ENCODE data around the gene DOCK11. TPM values are rescaled to one million over a fixed set of nuclear protein-coding genes. Genes with fewer than 3 reads are reported as not detected.

DOCK11 gene
- total and polyA plus RNA-seq, 2 of the 4 experiments (the other 2 are of a cell fraction) = 3.9 to 13.1 TPM

DNA sequence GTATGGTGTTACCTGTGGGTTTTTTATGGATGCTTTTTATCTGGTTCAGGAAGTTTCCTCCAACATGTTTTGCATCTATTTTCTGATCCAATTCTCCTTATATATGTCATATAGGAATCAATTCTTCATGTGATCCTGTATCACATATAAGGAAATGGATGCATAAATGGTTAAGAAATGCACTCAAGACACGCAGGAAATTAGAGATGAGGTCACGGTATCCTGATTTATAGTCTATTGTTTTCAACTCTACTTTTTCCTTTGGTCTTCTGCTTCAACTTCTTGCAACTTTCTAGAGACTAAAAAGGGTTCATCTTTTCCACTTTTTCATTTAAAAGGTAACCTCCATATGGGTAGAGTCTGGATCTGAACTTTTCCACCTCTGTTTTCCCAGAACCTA is 198.2 kb downstream of the DOCK11 start:
- no CpG with 5 or more reads among the region's 2 CpGs for WGBS, 2 experiments (ENCODE audit: extremely low coverage in 2 of 2, insufficient read length in 1 of 2)
- Histone ChIP-seq H3K9ac (ENCODE audit: low read depth, low read length) (no peak overlapping the region), H3K4ac (ENCODE audit: low read depth, low read length) (no peak overlapping the region), H3K56ac (ENCODE audit: extremely low read depth, insufficient read depth, low read length) (no peak overlapping the region), H2AFZ (replicated peaks; ENCODE audit: low read length, poor library complexity) (no peak overlapping the region), H3K4me3 (ENCODE audit: insufficient read depth, low read depth, low read length) (no peak overlapping the region), H2AK5ac (ENCODE audit: low read depth, low read length) (no peak overlapping the region), H4K5ac (ENCODE audit: low read depth, low read length) (no peak overlapping the region), H3K79me1 (ENCODE audit: low read depth in 1 of 2, low read length in 2 of 2) (no peaks in the 10 kb centered on the region), H4K8ac (ENCODE audit: low read depth in 2 of 2, low read length in 2 of 2) (no peak overlapping the region), H3K9me1 (ENCODE audit: insufficient read depth, low read length) (no peaks in the 10 kb centered on the region), H3K36me3 (ENCODE audit: control insufficient read depth, insufficient read depth, low read length) (no peaks in the 10 kb centered on the region), H3K27me3 (ENCODE audit: control insufficient read depth, insufficient read depth, low read length) (no peaks in the 10 kb centered on the region), H2BK120ac (ENCODE audit: low read depth, low read length) (no peak overlapping the region), H3K23ac (ENCODE audit: low read depth, low read length) (no peak overlapping the region), H2BK15ac (ENCODE audit: low read depth, low read length) (no peak overlapping the region), H2BK5ac (ENCODE audit: low read depth, low read length, poor library complexity, severe bottlenecking) (no peak overlapping the region), H3K9me3 (ENCODE audit: control insufficient read depth, insufficient read depth, low read length) (no peaks in the 10 kb centered on the region), H3K4me2 (ENCODE audit: low read depth, low read length) (no peak overlapping the region), H3K4me1 (ENCODE audit: control insufficient read depth, insufficient read depth, low read length) (peaks cover 1% of the 10 kb centered on the region; the same call in 1 of the 2 replicates), H3K18ac (ENCODE audit: low read depth, low read length) (no peak overlapping the region), H3K27ac (ENCODE audit: insufficient read depth, low read length) (no peak overlapping the region), H2BK20ac (ENCODE audit: low read depth, low read length) (no peak overlapping the region), H3K14ac (replicated peaks; ENCODE audit: low read depth, low read length) (no peak overlapping the region), H4K20me1 (ENCODE audit: insufficient read depth, low read length) (no peaks in the 10 kb centered on the region), H4K91ac (ENCODE audit: insufficient read depth, low read depth, low read length) (no peak overlapping the region; the same call in 1 of the 2 replicates), H2AK9ac (replicated peaks; ENCODE audit: low read depth, low read length, poor library complexity) (no peak overlapping the region)
- BruUV-seq (replicated peaks) = no TSS peak
- TF ChIP-seq CEBPB (IDR thresholded peaks at IDR 0.05; ENCODE audit: low read depth, low read length) = no peak
- TF ChIP-seq MAFK (IDR thresholded peaks at IDR 0.05; ENCODE audit: low read depth, low read length) = no peak
- TF ChIP-seq POLR2A (IDR thresholded peaks at IDR 0.05; ENCODE audit: low read depth, low read length) = no peak
- no peak for TF ChIP-seq MAZ (IDR thresholded peaks at IDR 0.05; ENCODE audit: borderline replicate concordance, low read depth, low read length)
- TF ChIP-seq, protein P1, sequence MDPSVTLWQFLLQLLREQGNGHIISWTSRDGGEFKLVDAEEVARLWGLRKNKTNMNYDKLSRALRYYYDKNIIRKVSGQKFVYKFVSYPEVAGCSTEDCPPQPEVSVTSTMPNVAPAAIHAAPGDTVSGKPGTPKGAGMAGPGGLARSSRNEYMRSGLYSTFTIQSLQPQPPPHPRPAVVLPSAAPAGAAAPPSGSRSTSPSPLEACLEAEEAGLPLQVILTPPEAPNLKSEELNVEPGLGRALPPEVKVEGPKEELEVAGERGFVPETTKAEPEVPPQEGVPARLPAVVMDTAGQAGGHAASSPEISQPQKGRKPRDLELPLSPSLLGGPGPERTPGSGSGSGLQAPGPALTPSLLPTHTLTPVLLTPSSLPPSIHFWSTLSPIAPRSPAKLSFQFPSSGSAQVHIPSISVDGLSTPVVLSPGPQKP (IDR thresholded peaks at IDR 0.05; ENCODE audit: borderline replicate concordance, low read depth, low read length) = no peak
- intact Hi-C loops (cut with micrococcal nuclease) = no loop called here
- no peak for DNase-seq
- no peak for ATAC-seq (ENCODE audit: low read depth)
- ChIA-PET POLR2A (ENCODE audit: unreplicated experiment) (no interaction called here), CTCF (no interaction called here)
- in situ Hi-C loops (cut with MboI; ENCODE audit: low sequenced_read_pairs) = no loop called here
- dilution Hi-C loops (cut with HindIII; ENCODE audit: low sequenced_read_pairs, unreplicated experiment) = no loop called here
